Measurements from ENCODE around the gene SHISA9. TPM values are rescaled to one million over a fixed set of nuclear protein-coding genes. Genes with fewer than 3 reads are reported as not detected.

SHISA9 gene
- total RNA-seq, 1 experiment from 2014 or later = 0.29 TPM

DNA sequence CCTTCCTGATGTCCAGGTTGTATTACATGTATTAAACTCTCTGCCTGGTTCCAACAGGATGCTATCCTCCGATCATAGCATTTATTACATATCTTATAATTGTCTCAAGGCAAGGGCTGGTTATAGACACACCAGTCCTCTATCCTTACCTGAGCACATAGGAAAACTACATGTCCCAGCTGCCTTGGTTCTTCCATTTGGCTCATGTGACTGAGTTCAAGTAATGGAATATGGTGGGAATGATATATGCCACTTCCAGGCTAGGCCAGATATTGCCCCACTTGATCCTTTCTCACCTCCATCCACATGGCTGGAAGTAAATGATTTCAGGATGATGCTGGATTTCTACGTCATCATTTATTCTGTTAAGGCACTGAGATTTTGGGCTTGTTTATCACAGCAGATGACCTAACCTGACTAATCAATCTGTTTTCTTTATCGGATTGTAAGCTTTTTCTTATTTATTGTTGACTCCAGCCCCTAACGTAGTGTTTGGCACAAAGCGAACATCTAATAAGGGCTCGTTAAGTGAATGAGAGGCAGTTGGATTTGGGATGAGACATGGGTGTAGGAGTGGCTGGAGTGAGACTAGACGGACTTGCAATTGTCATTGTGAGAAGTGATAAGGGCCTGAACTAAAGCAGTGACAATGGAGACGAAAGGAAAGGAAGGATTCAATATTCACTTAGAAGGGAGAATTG, 8.2 kb upstream of the SHISA9 start:
- H3K27me3 ChIP-seq (replicated peaks; ENCODE audit: control insufficient read depth, insufficient read depth, low read length) = no peaks in the 10 kb centered on the region
- Mint-ChIP-seq H3K4me3 (ENCODE audit: unreplicated experiment) (no peak overlapping the region), H3K4me1 (ENCODE audit: low read depth, unreplicated experiment) (no peaks in the 10 kb centered on the region), H3K27me3 (ENCODE audit: insufficient read depth, unreplicated experiment) (peaks cover 2% of the 10 kb centered on the region), H3K36me3 (ENCODE audit: insufficient read depth, unreplicated experiment) (no peaks in the 10 kb centered on the region), H3K27ac (ENCODE audit: unreplicated experiment) (no peak overlapping the region), H3K9me3 (ENCODE audit: unreplicated experiment) (no peaks in the 10 kb centered on the region)
- DNase-seq = no peak
- CTCF ChIA-PET = no interaction called here
- no TSS peak for BruUV-seq (replicated peaks)
- no peaks in the 10 kb centered on the region for H3K36me3 ChIP-seq (ENCODE audit: control insufficient read depth, insufficient read depth, low read length)
- TF ChIP-seq, protein P1, sequence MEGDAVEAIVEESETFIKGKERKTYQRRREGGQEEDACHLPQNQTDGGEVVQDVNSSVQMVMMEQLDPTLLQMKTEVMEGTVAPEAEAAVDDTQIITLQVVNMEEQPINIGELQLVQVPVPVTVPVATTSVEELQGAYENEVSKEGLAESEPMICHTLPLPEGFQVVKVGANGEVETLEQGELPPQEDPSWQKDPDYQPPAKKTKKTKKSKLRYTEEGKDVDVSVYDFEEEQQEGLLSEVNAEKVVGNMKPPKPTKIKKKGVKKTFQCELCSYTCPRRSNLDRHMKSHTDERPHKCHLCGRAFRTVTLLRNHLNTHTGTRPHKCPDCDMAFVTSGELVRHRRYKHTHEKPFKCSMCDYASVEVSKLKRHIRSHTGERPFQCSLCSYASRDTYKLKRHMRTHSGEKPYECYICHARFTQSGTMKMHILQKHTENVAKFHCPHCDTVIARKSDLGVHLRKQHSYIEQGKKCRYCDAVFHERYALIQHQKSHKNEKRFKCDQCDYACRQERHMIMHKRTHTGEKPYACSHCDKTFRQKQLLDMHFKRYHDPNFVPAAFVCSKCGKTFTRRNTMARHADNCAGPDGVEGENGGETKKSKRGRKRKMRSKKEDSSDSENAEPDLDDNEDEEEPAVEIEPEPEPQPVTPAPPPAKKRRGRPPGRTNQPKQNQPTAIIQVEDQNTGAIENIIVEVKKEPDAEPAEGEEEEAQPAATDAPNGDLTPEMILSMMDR (IDR thresholded peaks at IDR 0.05; ENCODE audit: insufficient read depth in 1 of 2, low read depth in 1 of 2, low read length in 1 of 2, severe bottlenecking in 1 of 2, unreplicated experiment in 1 of 2) = no peak
- H3K4me1 ChIP-seq = no peaks in the 10 kb centered on the region
- no peak overlapping the region for H3K4me3 ChIP-seq (ENCODE audit: low read depth, low read length)
- POLR2A ChIA-PET = no interaction called here
- intact Hi-C loops (cut with micrococcal nuclease; ENCODE audit: unreplicated experiment) = loop anchor here (10.0 kb wide), 1 partner anchor 472 kb away; no protein-coding TSS in a partner anchor
- no peaks in the 10 kb centered on the region for H3K9me3 ChIP-seq

DNA sequence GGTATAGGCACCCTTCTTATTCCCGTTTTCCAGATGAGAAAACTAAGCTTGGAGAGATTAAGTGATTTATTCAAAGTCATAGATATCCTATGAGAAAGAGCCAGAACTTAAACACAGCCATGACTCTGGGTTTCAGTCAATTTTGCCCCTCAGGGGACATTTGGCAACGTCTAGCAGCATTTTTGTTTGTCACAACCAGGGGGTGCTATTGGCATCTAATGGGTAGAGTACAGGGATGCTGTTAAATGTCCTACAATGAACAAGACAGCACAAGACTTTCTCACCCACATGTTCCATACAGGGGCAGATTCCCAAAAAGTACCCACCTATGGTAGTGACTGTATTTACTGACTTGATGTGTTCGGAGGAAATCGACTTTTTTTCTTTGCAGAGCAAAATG, 4.8 kb upstream of the SHISA9 start:
- ChIA-PET POLR2A (no interaction called here), CTCF (no interaction called here)
- no peaks in the 10 kb centered on the region for H3K36me3 ChIP-seq (ENCODE audit: control insufficient read depth, insufficient read depth, low read length)
- BruUV-seq (replicated peaks) = no TSS peak
- TF ChIP-seq, protein P1 (IDR thresholded peaks at IDR 0.05; ENCODE audit: insufficient read depth in 1 of 2, low read depth in 1 of 2, low read length in 1 of 2, severe bottlenecking in 1 of 2, unreplicated experiment in 1 of 2) = peak; percentile 47 to 59
- no peaks in the 10 kb centered on the region for H3K4me1 ChIP-seq
- intact Hi-C loops (cut with micrococcal nuclease; ENCODE audit: unreplicated experiment) = loop anchor here (1.0 to 10.0 kb wide), 4 partner anchors 439 to 871 kb away; no protein-coding TSS in a partner anchor
- Mint-ChIP-seq H3K27ac (ENCODE audit: unreplicated experiment) (no peak overlapping the region), H3K4me1 (ENCODE audit: low read depth, unreplicated experiment) (no peaks in the 10 kb centered on the region), H3K9me3 (ENCODE audit: unreplicated experiment) (no peaks in the 10 kb centered on the region), H3K27me3 (ENCODE audit: insufficient read depth, unreplicated experiment) (peaks cover 4% of the 10 kb centered on the region), H3K36me3 (ENCODE audit: insufficient read depth, unreplicated experiment) (no peaks in the 10 kb centered on the region), H3K4me3 (ENCODE audit: unreplicated experiment) (no peak overlapping the region)
- H3K4me3 ChIP-seq (ENCODE audit: low read depth, low read length) = no peak overlapping the region
- DNase-seq = peak in 1 of 2 experiments; percentile 43
- no peaks in the 10 kb centered on the region; the same call in 1 of the 2 replicates for H3K27me3 ChIP-seq (replicated peaks; ENCODE audit: control insufficient read depth, insufficient read depth, low read length)
- H3K9me3 ChIP-seq = no peaks in the 10 kb centered on the region

GRCh38 chr16:12898551-12898950, 2.8 kb upstream of the SHISA9 start:
- intact Hi-C loops (cut with micrococcal nuclease; ENCODE audit: unreplicated experiment) = loop anchor here (5.0 to 10.0 kb wide), 3 partner anchors 441 to 869 kb away; no protein-coding TSS in a partner anchor
- POLR2A ChIA-PET = no interaction called here
- TF ChIP-seq, protein P1 (IDR thresholded peaks at IDR 0.05; ENCODE audit: insufficient read depth in 1 of 2, low read depth in 1 of 2, low read length in 1 of 2, severe bottlenecking in 1 of 2, unreplicated experiment in 1 of 2) = peak in 1 of 2 experiments; percentile 15
- Mint-ChIP-seq H3K9me3 (ENCODE audit: unreplicated experiment) (no peaks in the 10 kb centered on the region), H3K4me3 (ENCODE audit: unreplicated experiment) (no peak overlapping the region), H3K4me1 (ENCODE audit: low read depth, unreplicated experiment) (no peaks in the 10 kb centered on the region), H3K27me3 (ENCODE audit: insufficient read depth, unreplicated experiment) (peaks cover 12% of the 10 kb centered on the region), H3K27ac (ENCODE audit: unreplicated experiment) (no peak overlapping the region), H3K36me3 (ENCODE audit: insufficient read depth, unreplicated experiment) (no peaks in the 10 kb centered on the region)
- DNase-seq = no peak
- Histone ChIP-seq H3K4me1 (no peaks in the 10 kb centered on the region), H3K4me3 (ENCODE audit: low read depth, low read length) (no peak overlapping the region), H3K9me3 (no peaks in the 10 kb centered on the region), H3K36me3 (ENCODE audit: control insufficient read depth, insufficient read depth, low read length) (no peaks in the 10 kb centered on the region), H3K27me3 (replicated peaks; ENCODE audit: control insufficient read depth, insufficient read depth, low read length) (no peaks in the 10 kb centered on the region; the same call in none of the 2 replicates)
- no TSS peak for BruUV-seq (replicated peaks)
- CTCF ChIA-PET = interaction anchor here (1.0 kb wide), 1 partner anchor 868 kb away, joined by 4 read pairs; no protein-coding TSS in a partner anchor
